Activated CD8-positive, alpha-beta memory T cell treated with anti-CD3 and anti-CD28 coated beads for 48 hours (primary cell): Measurements from ENCODE around the gene MAB21L3.
"Not testable (repeated sequence)": the region's sequence is repeated elsewhere in the genome, so short reads cannot be mapped to it uniquely, and the experiment has no call there.

ENCODE experiments used
- DNase-seq, 3 experiments: peaks; one replicate each; pipeline ENCODE4 v3.0.0-alpha.2; 2020; ENCODE audit warnings: low read depth in 2 of 3, low spot score in 2 of 3

The MAB21L3 gene

GRCh38 chr1:116133696-116134475 is 22.7 kb downstream of the MAB21L3 start:
- no peak for DNase-seq

GRCh38 chr1:116134476-116134773 is 23.2 kb downstream of the MAB21L3 start:
- no peak for DNase-seq

- no peak for DNase-seq
These were observed 27.1 kb downstream of the MAB21L3 start for GRCh38 chr1:116138277-116138792.

GRCh38 chr1:116139592-116140134 is 28.5 kb downstream of the MAB21L3 start:
- no peak for DNase-seq

GRCh38 chr1:116144151-116144550 is 33.0 kb downstream of the MAB21L3 start:
- DNase-seq = no peak

GRCh38 chr1:116146447-116147113 is 35.4 kb downstream of the MAB21L3 start:
- DNase-seq = not testable (repeated sequence)

GRCh38 chr1:116147114-116147510 is 35.9 kb downstream of the MAB21L3 start:
- no peak for DNase-seq

GRCh38 chr1:116147972-116148371 is 36.8 kb downstream of the MAB21L3 start:
- DNase-seq = no peak

GRCh38 chr1:116148967-116149366 is 37.8 kb downstream of the MAB21L3 start:
- no peak for DNase-seq

- DNase-seq = no peak
These were observed 39.2 kb downstream of the MAB21L3 start for GRCh38 chr1:116150368-116150767.

- DNase-seq = peak; percentile 55 to 70 (median 57)
These were observed 40.8 kb downstream of the MAB21L3 start for GRCh38 chr1:116151739-116152576.

- no peak for DNase-seq
These were observed 41.4 kb downstream of the MAB21L3 start for GRCh38 chr1:116152577-116152943.

GRCh38 chr1:116152950-116153691 is 41.9 kb downstream of the MAB21L3 start:
- DNase-seq = no peak

- no peak for DNase-seq
These were observed 42.5 kb downstream of the MAB21L3 start for GRCh38 chr1:116153692-116154031.

- no peak for DNase-seq
These were observed 43.3 kb downstream of the MAB21L3 start for GRCh38 chr1:116154536-116154935.

GRCh38 chr1:116157096-116157495 is 45.9 kb downstream of the MAB21L3 start:
- DNase-seq = no peak

- DNase-seq = no peak
These were observed 48.0 kb downstream of the MAB21L3 start for GRCh38 chr1:116159177-116159576.

- no peak for DNase-seq
These were observed 48.4 kb downstream of the MAB21L3 start for GRCh38 chr1:116159611-116160010.

- DNase-seq = no peak
These were observed 50.2 kb downstream of the MAB21L3 start for GRCh38 chr1:116161390-116161789.

- DNase-seq = no peak
These were observed 50.7 kb downstream of the MAB21L3 start for GRCh38 chr1:116161877-116162390.

GRCh38 chr1:116163533-116163932 is 52.3 kb downstream of the MAB21L3 start:
- DNase-seq = no peak
